NB4 (cell line): Measurements from ENCODE around the gene SPRY2.

Experiments used
- POLR2A ChIP-seq: IDR thresholded peaks from 2 replicates; pipeline ENCODE4 v1.6.1; 2011; ENCODE audit warnings: mild to moderate bottlenecking; ENCODE audit not compliant: insufficient read length; ENCODE audit errors: extremely low read depth
- TF ChIP-seq, protein P1 (sequence below): IDR thresholded peaks from one replicate; pipeline ENCODE4 v1.5.1; 2012; ENCODE audit warnings: low read depth, low read length
- TF ChIP-seq, protein P2 (sequence below): IDR thresholded peaks from 2 replicates; pipeline ENCODE4 v1.6.1; 2011; ENCODE audit warnings: low read depth, low read length

DNA sequence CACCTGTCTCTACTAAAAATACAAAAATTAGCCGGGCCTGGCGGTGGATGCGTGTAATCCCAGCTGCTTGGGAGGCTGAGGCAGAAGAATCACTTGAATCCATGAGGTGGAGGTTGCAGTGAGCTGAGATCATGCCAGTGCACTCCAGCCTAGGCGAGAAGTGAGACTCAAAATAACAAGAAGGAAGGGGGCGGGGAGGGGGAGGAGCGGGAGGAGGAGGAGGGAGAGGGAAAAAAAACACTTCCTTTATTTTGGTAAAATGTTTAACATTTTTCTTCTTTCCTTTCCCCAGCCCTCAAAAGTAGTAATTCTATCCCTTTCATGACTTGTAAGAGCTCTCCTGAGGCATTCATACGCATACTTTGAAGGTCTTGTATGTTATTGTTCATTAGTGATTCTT, 44.3 kb downstream of the SPRY2 start:
- TF ChIP-seq, protein P1, sequence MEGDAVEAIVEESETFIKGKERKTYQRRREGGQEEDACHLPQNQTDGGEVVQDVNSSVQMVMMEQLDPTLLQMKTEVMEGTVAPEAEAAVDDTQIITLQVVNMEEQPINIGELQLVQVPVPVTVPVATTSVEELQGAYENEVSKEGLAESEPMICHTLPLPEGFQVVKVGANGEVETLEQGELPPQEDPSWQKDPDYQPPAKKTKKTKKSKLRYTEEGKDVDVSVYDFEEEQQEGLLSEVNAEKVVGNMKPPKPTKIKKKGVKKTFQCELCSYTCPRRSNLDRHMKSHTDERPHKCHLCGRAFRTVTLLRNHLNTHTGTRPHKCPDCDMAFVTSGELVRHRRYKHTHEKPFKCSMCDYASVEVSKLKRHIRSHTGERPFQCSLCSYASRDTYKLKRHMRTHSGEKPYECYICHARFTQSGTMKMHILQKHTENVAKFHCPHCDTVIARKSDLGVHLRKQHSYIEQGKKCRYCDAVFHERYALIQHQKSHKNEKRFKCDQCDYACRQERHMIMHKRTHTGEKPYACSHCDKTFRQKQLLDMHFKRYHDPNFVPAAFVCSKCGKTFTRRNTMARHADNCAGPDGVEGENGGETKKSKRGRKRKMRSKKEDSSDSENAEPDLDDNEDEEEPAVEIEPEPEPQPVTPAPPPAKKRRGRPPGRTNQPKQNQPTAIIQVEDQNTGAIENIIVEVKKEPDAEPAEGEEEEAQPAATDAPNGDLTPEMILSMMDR, result no peak
- TF ChIP-seq POLR2A, result no peak
- TF ChIP-seq, protein P2, sequence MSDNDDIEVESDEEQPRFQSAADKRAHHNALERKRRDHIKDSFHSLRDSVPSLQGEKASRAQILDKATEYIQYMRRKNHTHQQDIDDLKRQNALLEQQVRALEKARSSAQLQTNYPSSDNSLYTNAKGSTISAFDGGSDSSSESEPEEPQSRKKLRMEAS, result no peak
